GM12878 (cell line): ENCODE data around the gene PHF14. TPM values are rescaled to one million over a fixed set of nuclear protein-coding genes. Genes with fewer than 3 reads are reported as not detected.
"Not testable (repeated sequence)": the region's sequence is repeated elsewhere in the genome, so short reads cannot be mapped to it uniquely, and the experiment has no call there.

Experiments
- ATAC-seq: fragments of 200-7000 bp; cut with Tn5 transposase; 3 replicates; pipeline ENCODE4 v1.9.1; 2020; ENCODE audit warnings: mild to moderate bottlenecking, moderate library complexity
- BruUV-seq: library from RNA; stranded (reverse); fragments of 400-500 nt; replicated peaks from 2 replicates; lab custom pipeline; 2021; lab: Mats Ljungman, UMichigan
- CTCF ChIA-PET: fragments of 300-600 bp; sonication (Branson Sonifier 250); formaldehyde crosslinking; extraction: SDS; loops from one replicate; lab custom pipeline; 2021; ENCODE audit warnings: inconsistent platforms; lab: Yijun Ruan, JAX
- POLR2A ChIA-PET: fragments of 350-600 bp; formaldehyde crosslinking; extraction: SDS; loops from one replicate; lab custom pipeline; 2021; ENCODE audit warnings: inconsistent platforms; lab: Charles Lee
- RAD21 ChIA-PET: fragments of 300-600 bp; sonication (Branson Sonifier 250); formaldehyde crosslinking; loops from one replicate; lab custom pipeline; 2023; ENCODE audit warnings: antibody characterized with exemption; ENCODE audit not compliant: unreplicated experiment; lab: Charles Lee
- SMC1A ChIA-PET: fragments of 300-600 bp; sonication (Branson Sonifier 250); formaldehyde crosslinking; loops from one replicate; lab custom pipeline; 2023; ENCODE audit not compliant: unreplicated experiment, uncharacterized antibody; lab: Charles Lee
- DNase-seq: peaks from one replicate; pipeline ENCODE4 v3.0.0-alpha.2; 2011; ENCODE audit warnings: low read depth, low spot score
- FAIRE-seq: peaks from 3 replicates; lab custom pipeline; 2011; peaks lifted over from hg19 to GRCh38; lab: Jason Lieb, UNC
- H2AFZ ChIP-seq: 2 replicates; pipeline ENCODE4 v1.6.0; 2011; ENCODE audit warnings: low read depth, low read length, control low read depth; ENCODE audit not compliant: control insufficient read depth
- H3K27ac ChIP-seq: 2 replicates; pipeline ENCODE4 v1.5.1; 2011; ENCODE audit warnings: control low read depth; ENCODE audit not compliant: control insufficient read depth, insufficient read depth
- H3K27me3 ChIP-seq, 2 experiments: replicated peaks in 1 of 2; 2 replicates each; pipeline versions ENCODE4 v1.6.0 to v1.6.1; 2011; ENCODE audit warnings: low read length in 1 of 2; ENCODE audit not compliant: control insufficient read depth in 2 of 2, insufficient read depth in 2 of 2
- H3K36me3 ChIP-seq, 2 experiments: 2 replicates each; pipeline ENCODE4 v1.5.1; 2011; ENCODE audit warnings: low read length in 1 of 2; ENCODE audit not compliant: control insufficient read depth in 2 of 2, insufficient read depth in 2 of 2
- H3K4me1 ChIP-seq: 2 replicates; pipeline ENCODE4 v1.6.1; 2011; ENCODE audit warnings: mild to moderate bottlenecking, low read length, moderate library complexity, mixed read lengths; ENCODE audit not compliant: control insufficient read depth, insufficient read depth
- H3K4me2 ChIP-seq: 2 replicates; pipeline ENCODE4 v1.6.0; 2011; ENCODE audit warnings: control low read depth; ENCODE audit not compliant: control insufficient read depth, insufficient read depth
- H3K4me3 ChIP-seq: fragments of 200-600 bp; sonication (generic); 2 replicates; pipeline ENCODE4 v1.5.1; 2016
- H3K79me2 ChIP-seq: 2 replicates; pipeline ENCODE4 v1.6.0; 2011; ENCODE audit warnings: low read length; ENCODE audit not compliant: control insufficient read depth, insufficient read depth
- H3K9ac ChIP-seq: 2 replicates; pipeline ENCODE4 v1.8.0; 2011; ENCODE audit warnings: low read length, control low read depth, mixed read lengths; ENCODE audit not compliant: control insufficient read depth, insufficient read depth
- H3K9me3 ChIP-seq: replicated peaks from 3 replicates; pipeline ENCODE4 v1.5.1; 2011; ENCODE audit warnings: mild to moderate bottlenecking, low read length; ENCODE audit not compliant: control insufficient read depth, insufficient read depth
- H4K20me1 ChIP-seq: 2 replicates; pipeline ENCODE4 v1.6.0; 2011; ENCODE audit not compliant: control insufficient read depth, insufficient read depth
- GATAD2B ChIP-seq: fragments of 450-650 bp; conservative IDR thresholded peaks from 2 replicates; pipeline ENCODE4 v1.6.1; 2017; ENCODE audit warnings: low read depth, mild to moderate bottlenecking, moderate library complexity
- IKZF1 ChIP-seq: fragments of 450-650 bp; conservative IDR thresholded peaks from 2 replicates; pipeline ENCODE4 v1.6.1; 2017; ENCODE audit warnings: antibody characterized with exemption, mild to moderate bottlenecking
- KDM1A ChIP-seq: fragments of 200-600 bp; sonication (generic); IDR thresholded peaks from 2 replicates; pipeline ENCODE4 v1.6.1; 2016; ENCODE audit warnings: borderline replicate concordance
- MAX ChIP-seq: IDR thresholded peaks from 2 replicates; pipeline ENCODE4 v1.6.1; 2012; ENCODE audit warnings: low read depth, low read length, improper control_type of control experiment
- POU2F2 ChIP-seq: IDR thresholded peaks from 3 replicates; pipeline ENCODE4 v1.6.1; 2011; ENCODE audit warnings: low read depth, mild to moderate bottlenecking, low read length, borderline replicate concordance
- STAT1 ChIP-seq: fragments of 450-650 bp; conservative IDR thresholded peaks from 2 replicates; pipeline ENCODE4 v1.6.1; 2014; ENCODE audit warnings: antibody characterized with exemption, mild to moderate bottlenecking
- ZBTB11 ChIP-seq: fragments of 450-650 bp; formaldehyde crosslinking; IDR thresholded peaks from 2 replicates; pipeline ENCODE4 v1.5.0; 2022; ENCODE audit warnings: mild to moderate bottlenecking, missing genetic modification characterization
- WGBS: methylation state at CpG from one replicate; pipeline ENCODE4 v1.1.6; 2016; ENCODE audit warnings: low lambda C conversion rate; ENCODE audit not compliant: insufficient replicate concordance, insufficient coverage; ENCODE audit errors: missing lambda C conversion rate; 5-methylcytosine and 5-hydroxymethylcytosine counted together
- in situ Hi-C: fragments of 300-500 bp; cut with MboI; formaldehyde crosslinking; loops from 9 replicates; pipeline ENCODE4 v1.14.3; 2018; ENCODE audit warnings: mixed read lengths
- intact Hi-C: fragments of 100-400 bp; cut with micrococcal nuclease; formaldehyde crosslinking; loops from one replicate; pipeline ENCODE4 v1.14.2; 2022; ENCODE audit not compliant: unreplicated experiment
- polyA plus RNA-seq, 11 experiments: library from polyadenylated mRNA; depleted of rRNA in 4 of 11; unstranded in 6 of 11; stranded (reverse) in 5 of 11; fragments of >200 nt; fragmentation: Nextera tagmentation in 4 of 11; fragmentation: Illumina TruSeq in 1 of 11; extraction: Ambion mirVana in 4 of 11; extraction: Trizol in 1 of 11; gene quantifications; 1 replicate in 1 of 11; 2 replicates in 10 of 11; pipeline versions ENCODE4 v1.2.1 to v1.2.3, GENCODE V29; 2011 to 2016; ENCODE audit warnings: inconsistent platforms in 2 of 11, missing spikeins in 2 of 11, low read depth in 1 of 11
- total RNA-seq, 4 experiments: library from RNA; depleted of rRNA in 3 of 4; stranded (reverse); fragments of >200 nt in 3 of 4; fragmentation: Illumina TruSeq in 1 of 4; extraction: Trizol in 1 of 4; gene quantifications; 2 replicates each; pipeline versions ENCODE4 v1.2.1 to v1.2.3, GENCODE V29; 2013 to 2021
- TF ChIP-seq, protein P1 (sequence below): fragments of 450-650 bp; IDR thresholded peaks from 2 replicates; pipeline ENCODE4 v1.6.1; 2014; ENCODE audit warnings: mild to moderate bottlenecking

PHF14 gene
- total and polyA plus RNA-seq, 10 of the 15 experiments (the other 5 are each of a cell fraction or from before 2014, with no cell fraction given): 21.3 to 47.1 (median 29.9) TPM

GRCh38 chr7:10928203-10928602 is 45.5 kb upstream of the PHF14 start:
- WGBS: 65% methylated on average over 3 of the region's 3 CpGs
- RAD21 ChIA-PET: interaction anchor here (1.4 kb wide), 1 partner anchor 12 kb away, joined by 3 read pairs; a partner anchor contains a TSS
- H4K20me1 ChIP-seq, FAIRE-seq, H3K4me2 ChIP-seq, H3K4me1 ChIP-seq, CTCF ChIA-PET, intact Hi-C loops, H3K27ac ChIP-seq, H3K9me3 ChIP-seq, H3K79me2 ChIP-seq, DNase-seq, BruUV-seq, H3K36me3 ChIP-seq, SMC1A ChIA-PET, H3K4me3 ChIP-seq, H3K27me3 ChIP-seq, H2AFZ ChIP-seq, ATAC-seq, H3K9ac ChIP-seq: not testable (repeated sequence)
- in situ Hi-C loops: loop anchor here (25.0 kb wide), 1 partner anchor 409 kb away; no protein-coding TSS in a partner anchor
- POLR2A ChIA-PET: interaction anchor here (0.7 to 0.8 kb wide), 2 partner anchors 12 to 1846 kb away, joined by 3 to 4 read pairs; a partner anchor contains a TSS

DNA sequence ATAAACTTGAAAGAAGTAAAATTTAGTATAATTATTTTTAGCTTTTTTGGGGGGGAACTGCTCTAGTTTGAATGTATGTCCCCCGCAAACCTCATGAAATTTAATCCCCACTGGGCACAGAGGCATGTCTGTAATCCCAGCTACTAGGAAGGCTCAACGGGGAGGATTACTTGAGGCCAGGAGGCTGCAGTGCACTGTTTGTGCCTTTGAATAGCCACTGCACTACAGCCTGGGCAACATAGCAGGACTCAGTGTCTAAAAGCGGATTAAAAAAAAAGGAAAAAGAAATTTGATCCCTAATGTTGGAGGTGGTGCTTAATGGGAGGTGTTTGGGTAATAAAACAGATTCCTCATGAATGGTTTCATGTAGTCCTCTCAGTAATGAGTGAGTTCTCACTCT is 43.1 kb upstream of the PHF14 start:
- ChIA-PET RAD21 (no interaction called here), POLR2A (interaction anchor here (1.6 kb wide), 1 partner anchor 9 kb away, joined by 5 read pairs; a partner anchor contains a TSS), SMC1A (interaction anchor here (0.6 to 1.0 kb wide), 4 partner anchors 10 to 1075 kb away, joined by 3 read pairs; a partner anchor contains a TSS), CTCF (interaction anchor here (1.0 kb wide), 1 partner anchor 20 kb away, joined by 3 read pairs; no protein-coding TSS in a partner anchor)
- H3K4me1 ChIP-seq: no peaks in the 10 kb centered on the region
- intact Hi-C loops (no loop called here), in situ Hi-C loops (loop anchor here (25.0 kb wide), 1 partner anchor 407 kb away; no protein-coding TSS in a partner anchor)
- H3K36me3 ChIP-seq: peaks cover 0 to 3% of the 10 kb centered on the region in 2 experiments; a peak in 3 of 4 replicates
- FAIRE-seq: no peak
- no peaks in the 10 kb centered on the region for H3K27me3 ChIP-seq
- no peak for DNase-seq
- BruUV-seq: no TSS peak
- H4K20me1 ChIP-seq: no peaks in the 10 kb centered on the region
- H3K27ac ChIP-seq: no peak overlapping the region
- no peak overlapping the region for H3K4me2 ChIP-seq
- WGBS: 98% methylated on average over 3 of the region's 3 CpGs
- H3K79me2 ChIP-seq: 0 out of 2 replicates have a peak, but pooled peaks cover 2% of the 10 kb centered on the region
- no peak overlapping the region for H2AFZ ChIP-seq
- no peaks in the 10 kb centered on the region for H3K9me3 ChIP-seq
- H3K4me3 ChIP-seq: no peak overlapping the region
- no peak overlapping the region for H3K9ac ChIP-seq
- peak; percentile 22; the same call in 1 of the 3 replicates for ATAC-seq
- no peak for TF ChIP-seq STAT1
- TF ChIP-seq GATAD2B: no peak
- TF ChIP-seq POU2F2: no peak
- TF ChIP-seq, protein P1, sequence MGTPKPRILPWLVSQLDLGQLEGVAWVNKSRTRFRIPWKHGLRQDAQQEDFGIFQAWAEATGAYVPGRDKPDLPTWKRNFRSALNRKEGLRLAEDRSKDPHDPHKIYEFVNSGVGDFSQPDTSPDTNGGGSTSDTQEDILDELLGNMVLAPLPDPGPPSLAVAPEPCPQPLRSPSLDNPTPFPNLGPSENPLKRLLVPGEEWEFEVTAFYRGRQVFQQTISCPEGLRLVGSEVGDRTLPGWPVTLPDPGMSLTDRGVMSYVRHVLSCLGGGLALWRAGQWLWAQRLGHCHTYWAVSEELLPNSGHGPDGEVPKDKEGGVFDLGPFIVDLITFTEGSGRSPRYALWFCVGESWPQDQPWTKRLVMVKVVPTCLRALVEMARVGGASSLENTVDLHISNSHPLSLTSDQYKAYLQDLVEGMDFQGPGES: no peak
- no peak for TF ChIP-seq IKZF1
- no peak for TF ChIP-seq ZBTB11 (CRISPR knock-in tag)
- TF ChIP-seq KDM1A: no peak
- TF ChIP-seq MAX: no peak
